SU-DHL-6 (cell line): ENCODE measurements around the gene RNF168.

Source experiments
- EZH2phosphoT487 ChIP-seq: fragments of 200-600 bp; sonication (generic), shearing (Covaris generic); conservative IDR thresholded peaks from 2 replicates; pipeline ENCODE4 v1.6.1; 2018; ENCODE audit warnings: mild to moderate bottlenecking, antibody characterized with exemption, low read length, moderate library complexity, mixed read lengths
- TF ChIP-seq, protein P1 (sequence below): fragments of 200-600 bp; sonication (generic); IDR thresholded peaks from one replicate; pipeline ENCODE4 v1.5.1; 2017; ENCODE audit warnings: antibody characterized with exemption, mild to moderate bottlenecking, low read length, moderate library complexity; ENCODE audit not compliant: insufficient read depth, poor library complexity, severe bottlenecking

GRCh38 chr3:196519718-196520082, 16.1 kb upstream of the RNF168 start:
- TF ChIP-seq, protein P1, sequence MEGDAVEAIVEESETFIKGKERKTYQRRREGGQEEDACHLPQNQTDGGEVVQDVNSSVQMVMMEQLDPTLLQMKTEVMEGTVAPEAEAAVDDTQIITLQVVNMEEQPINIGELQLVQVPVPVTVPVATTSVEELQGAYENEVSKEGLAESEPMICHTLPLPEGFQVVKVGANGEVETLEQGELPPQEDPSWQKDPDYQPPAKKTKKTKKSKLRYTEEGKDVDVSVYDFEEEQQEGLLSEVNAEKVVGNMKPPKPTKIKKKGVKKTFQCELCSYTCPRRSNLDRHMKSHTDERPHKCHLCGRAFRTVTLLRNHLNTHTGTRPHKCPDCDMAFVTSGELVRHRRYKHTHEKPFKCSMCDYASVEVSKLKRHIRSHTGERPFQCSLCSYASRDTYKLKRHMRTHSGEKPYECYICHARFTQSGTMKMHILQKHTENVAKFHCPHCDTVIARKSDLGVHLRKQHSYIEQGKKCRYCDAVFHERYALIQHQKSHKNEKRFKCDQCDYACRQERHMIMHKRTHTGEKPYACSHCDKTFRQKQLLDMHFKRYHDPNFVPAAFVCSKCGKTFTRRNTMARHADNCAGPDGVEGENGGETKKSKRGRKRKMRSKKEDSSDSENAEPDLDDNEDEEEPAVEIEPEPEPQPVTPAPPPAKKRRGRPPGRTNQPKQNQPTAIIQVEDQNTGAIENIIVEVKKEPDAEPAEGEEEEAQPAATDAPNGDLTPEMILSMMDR: no peak
- no peak for TF ChIP-seq EZH2phosphoT487
